ENCODE results near the gene HCN3. TPM values are rescaled to one million over a fixed set of nuclear protein-coding genes. Genes with fewer than 3 reads are reported as not detected.

The HCN3 gene
- total and polyA plus RNA-seq, 2 donors (not counting 1 experiment from before 2014, with no cell fraction given), result 6.2 to 9.2 TPM

- H3K4me3 ChIP-seq (ENCODE audit: control extremely low read depth in 1 of 5, extremely low read depth in 1 of 5, insufficient read depth in 1 of 5, low read depth in 2 of 5, low read length in 4 of 5), result peak overlapping the region in 4 of 5 experiments; percentile 71 to 87 (median 80)
- Mint-ChIP-seq H3K27me3 (no peaks in the 10 kb centered on the region), H3K4me3 (peak overlapping the region; percentile 90), H3K9me3 (ENCODE audit: insufficient read depth) (no peaks in the 10 kb centered on the region), H3K27ac (peak overlapping the region; percentile 67), H3K4me1 (peaks cover 44% of the 10 kb centered on the region)
- POLR2A ChIA-PET, result interaction anchor here (1.0 to 1.5 kb wide), 2 partner anchors 10 to 18 kb away, joined by 3 to 12 read pairs; partner anchors contain the start of gene CLK2
- no peaks in the 10 kb centered on the region for H3K27me3 ChIP-seq (replicated peaks in 1 of 4; ENCODE audit: control extremely low read depth in 1 of 4, control insufficient read depth in 3 of 4, insufficient read depth in 4 of 4, low read length in 3 of 4)
- H3K4me2 ChIP-seq (replicated peaks; ENCODE audit: low read depth, low read length, poor library complexity, severe bottlenecking), result peak overlapping the region; percentile 97
- intact Hi-C loops (cut with micrococcal nuclease), result no loop called here
- H4K20me1 ChIP-seq (ENCODE audit: control insufficient read depth, insufficient read depth, low read length, poor library complexity, severe bottlenecking), result no peaks in the 10 kb centered on the region
- peak overlapping the region; percentile 93 for H2AFZ ChIP-seq (ENCODE audit: insufficient read depth, low read depth, low read length, poor library complexity, severe bottlenecking)
- TF ChIP-seq EZH2 (IDR thresholded peaks at IDR 0.05; ENCODE audit: borderline replicate concordance, insufficient read depth, low read depth, low read length, poor library complexity, severe bottlenecking), result no peak
- TF ChIP-seq CTCF (IDR thresholded peaks at IDR 0.05), result no peak
- CTCF ChIA-PET, result interaction anchor here (0.8 to 1.2 kb wide), 2 partner anchors 52 to 69 kb away, joined by 3 to 5 read pairs; no protein-coding TSS in a partner anchor
- 18% methylated on average over 29 of the region's 35 CpGs for WGBS (ENCODE audit: insufficient coverage)
- no peak for DNase-seq
- peaks cover 0 to 23% of the 10 kb centered on the region in 2 experiments for H3K36me3 ChIP-seq (replicated peaks in 1 of 2; ENCODE audit: control extremely low read depth in 1 of 2, control insufficient read depth in 1 of 2, extremely low read depth in 1 of 2, insufficient read depth in 2 of 2, low read length in 1 of 2)
- H3K9ac ChIP-seq (ENCODE audit: low read length), result peak overlapping the region; percentile 80
- H3K4me1 ChIP-seq (ENCODE audit: control insufficient read depth in 2 of 2, insufficient read depth in 2 of 2, low read length in 2 of 2), result peaks cover 20 to 31% of the 10 kb centered on the region in 2 donors
- H3K9me3 ChIP-seq (ENCODE audit: control extremely low read depth in 1 of 3, control insufficient read depth in 2 of 3, insufficient read depth in 1 of 3, low read length in 2 of 3), result peaks cover 0 to 3% (median 0%) of the 10 kb centered on the region in 3 donors
- H3K27ac ChIP-seq (ENCODE audit: low read length in 2 of 2), result peak overlapping the region in 1 of 2 donors; percentile 1
- no peak for ATAC-seq (ENCODE audit: low read depth)
- no peaks in the 10 kb centered on the region for H3K79me2 ChIP-seq (ENCODE audit: control insufficient read depth, insufficient read depth, low read length)
Measured at GRCh38 chr1:155254714-155255242, 22.5 kb upstream of the HCN3 start.
